ENCODE measurements around the gene ING5. TPM values are rescaled to one million over a fixed set of nuclear protein-coding genes. Genes with fewer than 3 reads are reported as not detected.
A peak's percentile ranks its signal among the peaks of the same experiment; 100 is the strongest.

Gene ING5
- total RNA-seq, 4 donors from 2014 or later = 37.4 to 94.3 (median 56.3) TPM

DNA sequence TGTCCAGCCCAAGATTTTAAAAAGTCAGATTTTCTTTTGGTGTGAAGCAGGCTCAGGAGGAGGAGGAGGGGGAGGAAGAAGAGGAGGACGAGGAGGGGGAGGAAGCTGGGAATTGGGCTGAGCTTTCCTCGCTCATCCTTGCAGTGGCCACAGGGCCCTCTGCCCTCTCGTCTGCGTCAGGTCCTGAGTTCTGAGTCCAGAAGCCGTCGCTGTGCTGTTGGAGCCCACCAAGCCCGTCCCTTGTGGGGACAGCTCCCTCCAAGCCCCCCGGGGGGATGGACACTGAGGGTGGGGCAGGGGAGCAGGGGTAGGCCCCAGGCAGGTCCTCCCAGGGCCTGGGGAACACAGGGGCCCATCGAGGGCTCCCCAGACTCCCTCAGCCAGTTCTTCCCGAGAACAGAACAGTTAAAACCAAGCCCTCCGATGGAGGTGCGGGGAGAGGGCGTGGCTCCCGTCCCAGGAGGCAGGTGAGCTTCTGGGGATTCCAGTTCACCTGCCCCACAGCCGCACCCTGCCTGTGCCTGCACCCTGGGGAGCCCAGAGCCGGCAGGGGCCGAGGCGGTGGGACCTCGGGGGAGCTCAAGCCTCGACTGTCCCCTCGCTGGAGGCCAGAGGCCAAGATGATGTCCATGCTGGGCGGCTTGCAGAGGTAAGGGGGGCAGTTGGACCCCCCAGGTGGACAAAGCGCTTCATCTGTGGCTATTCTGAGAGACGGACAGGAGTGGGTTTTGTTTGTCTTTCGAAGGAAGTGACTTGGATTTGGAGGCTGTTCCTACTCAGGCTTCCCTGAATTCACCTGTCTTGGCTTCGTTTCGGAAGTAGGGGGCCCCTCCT is 74.7 kb downstream of the ING5 start, which contains the start of gene GAL3ST2:
Gene GAL3ST2, plus strand, starts transcription at position 487 of the 834 bp plus-strand sequence. Its CDS starts 134 bp downstream, at position 621.
- in situ Hi-C loops (cut with MboI; ENCODE audit: low pct_ligation_motif_present in 1 of 4, low pct_unique_long_range_greater_than_20kb in 1 of 4, low sequenced_read_pairs in 3 of 4) (no loop called here), intact Hi-C loops (cut with DNase I; ENCODE audit: low total_unique reads) (no loop called here)
- Histone ChIP-seq H3K36me3 (no peaks in the 10 kb centered on the region), H3K4me1 (peaks cover 5 to 46% (median 34%) of the 10 kb centered on the region in 4 donors), H3K27ac (peak within 1 kb of the TSS; percentile 79 to 90 (median 84)), H3K27me3 (no peaks in the 10 kb centered on the region), H3K4me3 (peak within 1 kb of the TSS in 3 of 4 donors; percentile 40 to 46 (median 42)), H3K9me3 (peaks cover 0 to 3% of the 10 kb centered on the region in 2 donors)
- DNase-seq = peak; percentile 77
- 49 to 60% methylated on average over 1 to 27 of the region's 27 CpGs for WGBS, 2 donors (ENCODE audit: low coverage in 1 of 2)
- no peak for TF ChIP-seq CTCF (IDR thresholded peaks at IDR 0.05)
- peak; percentile 58 to 64 (median 62) for TF ChIP-seq POLR2AphosphoS5 (IDR thresholded peaks at IDR 0.05)
- TF ChIP-seq POLR2A (IDR thresholded peaks at IDR 0.05) = peak; percentile 70

DNA sequence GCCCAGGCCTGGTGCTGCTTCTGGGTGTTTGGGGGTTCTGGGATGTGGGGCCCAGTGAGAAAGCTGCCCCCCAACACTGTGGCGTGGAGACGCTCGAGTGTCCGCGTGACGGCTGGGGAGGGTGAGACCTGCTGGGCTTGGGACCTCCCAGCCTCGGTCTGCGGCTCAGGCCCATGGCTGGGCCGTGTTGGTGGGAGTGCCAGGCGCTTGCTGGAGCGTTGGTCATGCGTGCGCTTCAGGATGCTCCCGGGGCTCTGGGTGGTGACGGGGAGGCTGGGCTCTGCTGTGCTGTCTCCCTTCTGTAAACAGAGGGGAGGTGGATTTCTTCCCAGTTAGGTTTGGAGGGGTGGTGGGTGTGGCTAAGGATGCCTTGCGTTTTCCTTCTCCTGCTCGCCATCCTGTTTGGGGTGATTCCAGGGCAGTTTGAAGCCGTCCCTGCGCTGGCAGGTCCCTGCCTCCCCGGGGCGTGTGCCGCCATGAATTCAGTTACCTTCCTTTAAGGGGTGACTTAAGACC is 75.4 kb downstream of the ING5 start:
- in situ Hi-C loops (cut with MboI; ENCODE audit: low pct_ligation_motif_present in 1 of 4, low pct_unique_long_range_greater_than_20kb in 1 of 4, low sequenced_read_pairs in 3 of 4) = no loop called here
- H3K27me3 ChIP-seq = no peaks in the 10 kb centered on the region
- peaks cover 5 to 40% (median 31%) of the 10 kb centered on the region in 4 donors for H3K4me1 ChIP-seq
- intact Hi-C loops (cut with DNase I; ENCODE audit: low total_unique reads) = no loop called here
- peak overlapping the region; percentile 79 to 90 (median 84) for H3K27ac ChIP-seq
- peaks cover 0 to 3% of the 10 kb centered on the region in 2 donors for H3K9me3 ChIP-seq
- 40% methylated on average over 22 of the region's 22 CpGs; no CpG with 5 or more reads in 1 of the 2 donors for WGBS, 2 donors (ENCODE audit: low coverage in 1 of 2)
- no peak for DNase-seq
- H3K4me3 ChIP-seq = peak overlapping the region in 3 of 4 donors; percentile 40 to 46 (median 42)
- H3K36me3 ChIP-seq = no peaks in the 10 kb centered on the region
- TF ChIP-seq POLR2AphosphoS5 (IDR thresholded peaks at IDR 0.05) (no peak), EP300 (IDR thresholded peaks at IDR 0.05; ENCODE audit: low read depth) (no peak), POLR2A (IDR thresholded peaks at IDR 0.05) (no peak), CTCF (IDR thresholded peaks at IDR 0.05) (no peak)

GRCh38 chr2:241777686-241778627 is 76.1 kb downstream of the ING5 start:
- TF ChIP-seq POLR2AphosphoS5 (IDR thresholded peaks at IDR 0.05) (no peak), CTCF (IDR thresholded peaks at IDR 0.05) (no peak), POLR2A (IDR thresholded peaks at IDR 0.05) (no peak), EP300 (IDR thresholded peaks at IDR 0.05; ENCODE audit: low read depth) (no peak)
- 39% methylated on average over 15 of the region's 21 CpGs; no CpG with 5 or more reads in 1 of the 2 donors for WGBS, 2 donors (ENCODE audit: low coverage in 1 of 2)
- Histone ChIP-seq H3K27me3 (no peaks in the 10 kb centered on the region), H3K36me3 (no peaks in the 10 kb centered on the region), H3K27ac (peak overlapping the region; percentile 79 to 90 (median 84)), H3K4me3 (peak overlapping the region in 3 of 4 donors; percentile 40 to 46 (median 42)), H3K9me3 (peaks cover 0 to 3% of the 10 kb centered on the region in 2 donors), H3K4me1 (peaks cover 5 to 35% (median 29%) of the 10 kb centered on the region in 4 donors)
- DNase-seq = no peak
- intact Hi-C loops (cut with DNase I; ENCODE audit: low total_unique reads) (no loop called here), in situ Hi-C loops (cut with MboI; ENCODE audit: low pct_ligation_motif_present in 1 of 4, low pct_unique_long_range_greater_than_20kb in 1 of 4, low sequenced_read_pairs in 3 of 4) (no loop called here)

Other genes with a start within 250 kb of the ING5 start
- 100 to 1,000 TPM; 159 to 427 (median 205) TPM for gene STK25, start 193.5 kb upstream of the ING5 start, total RNA-seq
- 10 to 100 TPM; 21.0 to 84.2 (median 24.4) TPM for gene BOK, start 143.3 kb upstream of the ING5 start, total RNA-seq
- gene THAP4, start 64.9 kb upstream of the ING5 start, total RNA-seq = 100 to 1,000 TPM in 1 of 4 donors, 10 to 100 TPM in 3; 65.1 to 142 (median 82.8) TPM
- 100 to 1,000 TPM in 3 of 4 donors, 10 to 100 TPM in 1; 62.9 to 400 (median 137) TPM for gene ATG4B, start 64.3 kb upstream of the ING5 start, total RNA-seq
- 10 to 100 TPM in 2 of 4 donors, 1 to 10 TPM in 2; 3.4 to 27.9 (median 11.4) TPM for gene DTYMK, start 15.2 kb upstream of the ING5 start, total RNA-seq
- gene D2HGDH, start 32.6 kb downstream of the ING5 start, total RNA-seq = 100 to 1,000 TPM in 1 of 4 donors, 10 to 100 TPM in 3; 53.2 to 150 (median 55.5) TPM
- gene GAL3ST2, start 74.8 kb downstream of the ING5 start, total RNA-seq = 100 to 1,000 TPM in 1 of 4 donors, 10 to 100 TPM in 3; 50.8 to 364 (median 76.0) TPM
- gene NEU4, start 107.2 kb downstream of the ING5 start, total RNA-seq = 100 to 1,000 TPM in 2 of 4 donors, 10 to 100 TPM in 2; 58.1 to 195 (median 93.9) TPM
- gene PDCD1, start 156.9 kb downstream of the ING5 start, total RNA-seq = under 1 TPM in 2 of 4 donors, not detected in 2; 0.55 to 0.64 TPM
- gene RTP5, start 167.7 kb downstream of the ING5 start, total RNA-seq = under 1 TPM in 1 of 4 donors, not detected in 3; 0.16 TPM

Data from transverse colon (tissue), 4 donors.